Raji (cell line): ENCODE results near the gene CBLC.
A peak's percentile ranks its signal among the peaks of the same experiment; 100 is the strongest.

Experiments used
- POLR2A ChIP-seq: IDR thresholded peaks from 2 replicates; pipeline ENCODE4 v1.6.1; 2011; ENCODE audit warnings: low read depth, low read length, control low read depth; ENCODE audit not compliant: insufficient read depth

The CBLC gene

DNA sequence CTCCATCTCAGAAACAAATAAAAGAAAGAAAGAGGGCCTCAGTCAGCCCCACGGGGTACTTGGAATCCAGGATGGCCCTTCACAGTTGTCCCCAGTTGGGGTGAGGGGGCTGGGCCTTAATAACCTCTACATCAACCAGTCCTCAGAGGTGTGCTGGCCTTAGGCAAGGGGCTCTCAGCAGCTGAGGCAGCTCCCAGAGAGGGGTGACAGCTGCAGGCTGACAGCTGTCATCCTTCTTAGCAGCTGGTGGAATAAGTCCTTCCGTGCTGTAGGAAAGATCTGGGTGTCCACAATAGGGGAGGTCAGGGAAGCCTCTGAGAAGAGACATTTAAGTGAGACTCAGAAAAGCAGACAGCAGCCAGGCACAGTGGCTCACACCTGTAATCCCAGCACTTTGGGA is 38.6 kb downstream of the CBLC start:
- no peak for TF ChIP-seq POLR2A

DNA sequence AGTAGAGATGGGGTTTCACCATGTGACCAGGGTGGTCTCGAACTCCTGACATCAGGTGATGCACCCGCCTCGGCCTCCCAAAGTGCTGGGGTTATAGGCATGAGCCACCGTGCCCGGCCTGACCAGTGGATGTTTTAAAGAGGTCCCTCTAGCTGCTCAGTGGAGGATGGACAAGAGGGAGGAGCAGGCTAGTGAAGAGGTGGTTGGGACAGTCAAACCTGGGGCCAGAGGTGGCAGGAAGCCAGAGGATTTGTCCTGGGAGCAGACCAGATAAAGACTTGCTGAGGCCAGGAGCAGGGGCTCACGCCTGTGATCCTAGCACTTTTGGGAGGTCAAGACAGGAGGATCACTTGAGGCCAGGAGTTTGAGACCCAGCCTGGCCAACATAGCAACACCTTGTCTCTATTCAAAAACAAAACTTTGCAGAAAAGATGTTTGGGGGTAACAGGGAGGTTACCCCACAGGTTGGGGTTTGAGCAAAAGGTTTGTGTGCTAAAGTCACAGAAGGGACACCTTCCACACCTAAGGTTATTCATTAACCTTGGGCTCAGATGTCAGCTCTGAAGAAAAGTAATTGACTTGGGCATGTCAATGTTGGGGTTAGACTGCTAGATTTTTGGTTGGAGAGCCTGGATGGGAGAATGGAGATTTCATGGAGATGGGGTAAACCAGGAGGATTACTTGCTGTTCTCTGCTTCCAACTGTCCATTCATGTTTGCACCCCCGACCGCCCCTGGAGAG is 40.2 kb downstream of the CBLC start:
- TF ChIP-seq POLR2A, result no peak

- no peak for TF ChIP-seq POLR2A
Observed at GRCh38 chr19:44818466-44819031, 40.9 kb downstream of the CBLC start.

- TF ChIP-seq POLR2A, result no peak
Observed at GRCh38 chr19:44819246-44819832, 41.6 kb downstream of the CBLC start.

GRCh38 chr19:44820648-44821609 is 43.2 kb downstream of the CBLC start:
- TF ChIP-seq POLR2A, result no peak

DNA sequence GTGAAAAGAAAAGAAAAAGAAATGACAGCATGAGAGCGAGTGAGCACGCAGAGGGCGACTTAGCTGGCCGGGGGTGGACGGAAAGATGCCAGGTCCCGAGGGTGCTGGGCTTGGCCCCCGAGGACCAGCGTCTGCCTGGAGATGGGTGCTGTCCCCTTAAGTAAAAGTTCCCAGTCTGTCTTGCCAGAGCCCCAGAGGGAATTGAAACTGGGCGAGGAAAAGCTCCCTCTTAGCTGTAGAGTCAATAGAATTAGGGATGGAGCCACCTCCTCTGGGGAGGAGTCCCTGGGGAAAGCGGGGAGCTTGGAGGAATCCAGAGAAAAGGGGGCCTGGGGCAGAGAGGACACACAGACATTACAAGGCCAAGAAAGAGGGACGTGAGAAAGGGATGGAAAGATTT is 44.5 kb downstream of the CBLC start:
- no peak for TF ChIP-seq POLR2A

GRCh38 chr19:44822670-44823372 is 45.1 kb downstream of the CBLC start:
- no peak for TF ChIP-seq POLR2A

DNA sequence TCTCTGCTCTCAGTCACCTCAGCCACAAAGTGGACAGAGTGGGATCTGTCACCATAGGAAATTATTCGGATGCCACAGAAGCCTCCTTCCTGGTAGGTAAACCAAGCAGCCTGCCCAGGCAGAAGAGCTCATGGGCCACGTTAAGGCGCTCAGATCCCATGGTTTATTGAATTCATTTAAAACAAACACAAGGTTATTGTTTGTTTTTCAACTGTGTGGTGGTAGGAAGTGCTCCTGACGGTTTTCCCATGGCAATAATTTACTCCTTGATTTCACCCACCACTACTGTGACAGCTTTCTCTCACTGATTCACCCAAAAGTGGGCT is 45.6 kb downstream of the CBLC start:
- TF ChIP-seq POLR2A, result no peak

DNA sequence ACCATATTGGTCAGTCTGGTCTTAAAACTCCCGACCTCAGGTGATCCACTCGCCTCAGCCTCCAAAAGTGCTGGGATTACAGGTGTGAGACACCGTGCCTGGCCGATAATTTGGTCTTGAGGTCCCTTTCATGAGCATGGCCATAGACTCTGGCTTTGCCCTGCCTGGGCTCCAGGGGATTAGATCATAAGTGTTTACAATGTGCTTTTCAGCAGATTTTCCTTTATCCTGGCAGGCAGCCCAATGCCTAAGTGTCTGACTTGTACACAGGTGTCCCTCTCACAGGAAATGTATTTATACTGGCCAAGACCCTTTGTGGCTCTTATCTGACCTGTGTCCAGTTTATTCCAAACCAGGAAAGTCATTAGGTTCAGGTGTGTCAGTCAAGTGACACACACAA is 47.1 kb downstream of the CBLC start:
- TF ChIP-seq POLR2A, result no peak

GRCh38 chr19:44839276-44839675 is 61.6 kb downstream of the CBLC start:
- TF ChIP-seq POLR2A, result no peak

GRCh38 chr19:44840811-44841210 is 63.1 kb downstream of the CBLC start:
- no peak for TF ChIP-seq POLR2A

- no peak for TF ChIP-seq POLR2A
Observed at GRCh38 chr19:44841231-44841630, 63.5 kb downstream of the CBLC start.

DNA sequence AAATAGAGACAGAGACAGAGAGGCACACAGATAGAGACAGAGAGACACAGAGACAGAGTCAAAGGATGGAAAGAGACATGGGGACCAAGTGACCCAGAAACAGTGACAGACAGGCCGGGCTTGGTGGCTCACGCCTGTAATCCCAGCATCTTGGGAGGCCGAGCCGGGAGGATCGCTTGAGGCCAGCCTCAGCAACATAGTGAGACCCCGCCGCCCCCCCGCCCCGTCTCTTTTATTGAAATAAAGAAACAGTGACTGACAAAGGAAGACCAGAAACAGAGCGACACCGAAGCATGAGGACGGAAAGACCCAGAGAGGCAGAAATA is 67.6 kb downstream of the CBLC start:
- no peak for TF ChIP-seq POLR2A

DNA sequence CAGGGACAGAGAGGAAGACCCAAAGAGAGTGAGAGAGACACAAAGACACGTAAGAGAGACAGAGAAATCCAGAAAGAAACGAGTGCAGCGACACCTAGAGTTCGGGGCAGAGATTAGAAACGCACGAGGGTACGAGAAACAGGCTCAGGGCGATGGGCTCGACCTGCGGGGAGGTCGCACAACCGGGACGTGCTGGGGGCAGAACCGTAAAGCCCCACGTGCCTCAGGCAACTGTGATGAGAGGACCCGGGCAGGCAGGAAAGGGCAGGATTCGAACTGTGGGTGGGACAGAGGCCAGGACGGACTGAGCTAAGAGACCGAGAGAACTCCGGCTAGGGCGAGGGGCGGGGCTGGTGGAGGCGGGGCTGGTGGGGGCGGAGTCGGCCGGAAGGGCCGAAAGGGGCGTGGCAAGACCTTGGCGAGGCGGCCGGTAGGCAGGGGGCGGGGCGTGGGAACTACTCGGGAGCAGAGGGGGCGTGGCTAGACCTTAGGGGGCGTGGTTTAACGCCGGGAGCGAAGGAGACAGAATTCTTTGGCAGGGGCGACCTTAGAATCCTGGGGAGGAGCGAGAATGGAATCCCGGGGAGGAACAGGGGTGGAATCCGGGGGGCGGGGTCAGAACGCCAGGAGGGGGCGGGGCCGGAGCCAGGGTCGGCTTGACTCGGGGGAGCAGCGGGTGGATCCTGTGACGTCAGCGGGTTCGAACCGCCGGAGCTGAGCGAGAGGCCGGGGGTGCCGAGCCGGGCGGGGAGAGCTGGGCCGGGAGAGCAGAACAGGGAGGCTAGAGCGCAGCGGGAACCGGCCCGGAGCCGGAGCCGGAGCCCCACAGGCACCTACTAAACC is 68.1 kb downstream of the CBLC start, which contains the start of gene NECTIN2:
Gene NECTIN2 (plus strand): TSS at position 686 of the 843 bp plus-strand sequence. CDS start 229 bp downstream, outside the sequence.
- TF ChIP-seq POLR2A, result peak; percentile 70

DNA sequence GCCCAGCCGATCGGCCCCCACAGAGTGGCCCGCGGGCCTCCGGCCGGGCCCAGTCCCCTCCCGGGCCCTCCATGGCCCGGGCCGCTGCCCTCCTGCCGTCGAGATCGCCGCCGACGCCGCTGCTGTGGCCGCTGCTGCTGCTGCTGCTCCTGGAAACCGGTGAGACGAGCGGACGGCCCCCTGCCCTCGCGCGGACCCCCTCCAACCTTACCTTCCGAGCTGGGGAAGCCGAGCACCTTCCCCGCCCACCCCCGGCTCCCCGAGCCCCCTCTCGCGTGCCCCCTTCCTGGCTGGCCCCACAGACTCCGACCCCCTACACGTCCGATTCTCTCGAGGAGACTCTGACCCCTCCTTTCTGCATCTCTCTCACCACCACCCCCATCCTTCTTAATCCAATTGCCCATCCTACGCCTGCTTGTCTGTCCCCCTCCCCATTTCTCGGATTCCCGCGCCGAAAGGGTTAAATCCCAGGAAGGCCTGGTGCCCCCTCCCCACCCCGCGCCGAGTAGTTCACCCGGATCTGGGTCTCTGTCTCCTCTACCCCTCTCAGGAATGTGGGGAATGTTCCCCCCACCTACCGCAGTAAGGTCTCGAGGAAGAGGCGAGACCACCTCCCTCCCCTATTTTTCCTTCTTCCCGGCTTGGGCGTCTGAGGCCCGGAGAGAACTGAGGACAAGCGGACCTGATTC is 68.9 kb downstream of the CBLC start:
- no peak for TF ChIP-seq POLR2A
